ENCODE data around the gene ZNF335. TPM values are rescaled to one million over a fixed set of nuclear protein-coding genes. Genes with fewer than 3 reads are reported as not detected.
"Not testable (repeated sequence)": the region's sequence is repeated elsewhere in the genome, so short reads cannot be mapped to it uniquely, and the experiment has no call there.

The ZNF335 gene
- total RNA-seq, 1 donor from 2014 or later, result 27.8 TPM

GRCh38 chr20:45908084-45908483, 63.9 kb downstream of the ZNF335 start:
- Histone ChIP-seq H3K27me3 (no peaks in the 10 kb centered on the region), H3K9me3 (no peaks in the 10 kb centered on the region), H3K4me3 (no peak overlapping the region), H3K36me3 (no peaks in the 10 kb centered on the region), H3K27ac (no peak overlapping the region), H3K4me1 (peaks cover 6 to 13% of the 10 kb centered on the region in 2 donors)
- no peak for DNase-seq (ENCODE audit: low spot score in 2 of 2)
- TF ChIP-seq CTCF (IDR thresholded peaks at IDR 0.05), result no peak
- intact Hi-C loops (cut with DNase I), result no loop called here

GRCh38 chr20:45907219-45907948, 64.6 kb downstream of the ZNF335 start:
- Histone ChIP-seq H3K27me3 (no peaks in the 10 kb centered on the region), H3K36me3 (no peaks in the 10 kb centered on the region), H3K4me3 (no peak overlapping the region), H3K27ac (no peak overlapping the region), H3K4me1 (peaks cover 2 to 9% of the 10 kb centered on the region in 2 donors), H3K9me3 (no peaks in the 10 kb centered on the region)
- DNase-seq (ENCODE audit: low spot score in 2 of 2), result no peak
- intact Hi-C loops (cut with DNase I), result no loop called here
- TF ChIP-seq CTCF (IDR thresholded peaks at IDR 0.05), result no peak

- Histone ChIP-seq H3K27me3 (no peaks in the 10 kb centered on the region), H3K4me3 (no peak overlapping the region), H3K9me3 (no peaks in the 10 kb centered on the region), H3K4me1 (no peaks in the 10 kb centered on the region), H3K36me3 (no peaks in the 10 kb centered on the region), H3K27ac (no peak overlapping the region)
- intact Hi-C loops (cut with DNase I), result no loop called here
- TF ChIP-seq CTCF (IDR thresholded peaks at IDR 0.05), result no peak
- DNase-seq (ENCODE audit: low spot score in 2 of 2), result no peak
These were observed 66.4 kb downstream of the ZNF335 start for GRCh38 chr20:45905505-45906079.

GRCh38 chr20:45904583-45905504, 67.2 kb downstream of the ZNF335 start:
- no peaks in the 10 kb centered on the region for H3K27me3 ChIP-seq
- no peak overlapping the region for H3K27ac ChIP-seq
- TF ChIP-seq CTCF (IDR thresholded peaks at IDR 0.05), result no peak
- no peak overlapping the region for H3K4me3 ChIP-seq
- DNase-seq (ENCODE audit: low spot score in 2 of 2), result no peak
- H3K4me1 ChIP-seq, result no peaks in the 10 kb centered on the region
- intact Hi-C loops (cut with DNase I), result no loop called here
- H3K9me3 ChIP-seq, result no peaks in the 10 kb centered on the region
- H3K36me3 ChIP-seq, result peaks cover 0 to under 1% of the 10 kb centered on the region in 2 donors

- no peak for TF ChIP-seq CTCF (IDR thresholded peaks at IDR 0.05)
- Histone ChIP-seq H3K9me3 (no peaks in the 10 kb centered on the region), H3K27ac (no peak overlapping the region), H3K4me1 (no peaks in the 10 kb centered on the region), H3K4me3 (no peak overlapping the region), H3K36me3 (peaks cover 19 to 22% of the 10 kb centered on the region in 2 donors), H3K27me3 (no peaks in the 10 kb centered on the region)
- no peak for DNase-seq (ENCODE audit: low spot score in 2 of 2)
- intact Hi-C loops (cut with DNase I), result no loop called here
These were observed 69.8 kb downstream of the ZNF335 start for GRCh38 chr20:45902199-45902701.

GRCh38 chr20:45901332-45901731, 70.7 kb downstream of the ZNF335 start:
- DNase-seq (ENCODE audit: low spot score in 2 of 2); intact Hi-C loops (cut with DNase I); H3K9me3 ChIP-seq; H3K27ac ChIP-seq; H3K27me3 ChIP-seq; H3K4me3 ChIP-seq; H3K4me1 ChIP-seq: not testable (repeated sequence)
- H3K36me3 ChIP-seq, result peaks cover 28 to 29% of the 10 kb centered on the region in 2 donors
